ENCODE measurements around the gene GPR158. TPM values are rescaled to one million over a fixed set of nuclear protein-coding genes. Genes with fewer than 3 reads are reported as not detected.

GPR158 gene
- total and polyA plus RNA-seq, 9 of the 15 experiments (the other 6 are each of a cell fraction or from before 2014, with no cell fraction given) = 4.0 to 7.6 (median 5.0) TPM

- no peak for FAIRE-seq
- no peaks in the 10 kb centered on the region for H3K79me2 ChIP-seq (ENCODE audit: control insufficient read depth, insufficient read depth, low read length)
- H3K4me1 ChIP-seq (replicated peaks in 1 of 2; ENCODE audit: control insufficient read depth in 2 of 2, insufficient read depth in 2 of 2, low read length in 2 of 2) = no peaks in the 10 kb centered on the region
- ATAC-seq = no peak
- no peak for DNase-seq (ENCODE audit: extremely low read depth in 1 of 4, low spot score in 3 of 4)
- BruUV-seq (replicated peaks) = no TSS peak
- no peaks in the 10 kb centered on the region; a peak in 1 of 5 replicates for H3K27me3 ChIP-seq (ENCODE audit: control insufficient read depth in 2 of 2, insufficient read depth in 2 of 2, low read length in 2 of 2)
- no peak overlapping the region for H3K9ac ChIP-seq (ENCODE audit: insufficient read depth in 1 of 2, low read depth in 2 of 2, low read length in 2 of 2)
- intact Hi-C loops (cut with micrococcal nuclease) (no loop called here), in situ Hi-C loops (cut with MboI) (no loop called here)
- no peaks in the 10 kb centered on the region for H4K20me1 ChIP-seq (replicated peaks; ENCODE audit: control insufficient read depth, insufficient read depth, low read length)
- no peaks in the 10 kb centered on the region for H3K9me1 ChIP-seq (ENCODE audit: control insufficient read depth, insufficient read depth, low read length)
- no peak overlapping the region for H3K27ac ChIP-seq (ENCODE audit: extremely low read depth, low read depth, low read length)
- H3K36me3 ChIP-seq (ENCODE audit: control insufficient read depth, insufficient read depth, low read length) = no peaks in the 10 kb centered on the region
- no peaks in the 10 kb centered on the region for H3K9me3 ChIP-seq (replicated peaks; ENCODE audit: control insufficient read depth, insufficient read depth, low read depth, low read length)
- ChIA-PET POLR2A (no interaction called here), CTCF (ENCODE audit: low intra/inter-chr PET ratio) (no interaction called here)
- no peak overlapping the region for H3K4me2 ChIP-seq (ENCODE audit: insufficient read depth, low read length)
- no peak overlapping the region for H2AFZ ChIP-seq (ENCODE audit: low read depth, low read length)
- WGBS (ENCODE audit: insufficient coverage, low coverage, missing lambda C conversion rate) = 0% methylated on average over 1 of the region's 1 CpG
- no peak overlapping the region for H3K4me3 ChIP-seq
- no peak for TF ChIP-seq ARID4B (CRISPR knock-in tag; IDR thresholded peaks at IDR 0.05)
- TF ChIP-seq CHD4 (IDR thresholded peaks at IDR 0.05; ENCODE audit: insufficient read depth, insufficient replicate concordance, low read depth, low read length, poor library complexity, severe bottlenecking) = no peak
- TF ChIP-seq PATZ1 (CRISPR knock-in tag; IDR thresholded peaks at IDR 0.05; ENCODE audit: borderline replicate concordance) = no peak
- no peak for TF ChIP-seq BRD9 (IDR thresholded peaks at IDR 0.05; ENCODE audit: low read depth, partially characterized antibody)
- TF ChIP-seq MECOM (CRISPR knock-in tag; IDR thresholded peaks at IDR 0.05) = no peak
- no peak for TF ChIP-seq KAT7 (CRISPR knock-in tag; IDR thresholded peaks at IDR 0.05; ENCODE audit: borderline replicate concordance)
- no peak for TF ChIP-seq ZNF407 (IDR thresholded peaks at IDR 0.05; ENCODE audit: low read depth)
These were observed 23.4 kb downstream of the GPR158 start for GRCh38 chr10:25198151-25198550.
